Spleen (tissue), 7 donors: ENCODE data around the gene GRK5.

Experiments
- CTCF ChIP-seq, 11 experiments: fragments of 200-600 bp in 7 of 11; fragments of 450-650 bp in 4 of 11; sonication (generic) in 4 of 11; IDR thresholded peaks in 8 of 11; conservative IDR thresholded peaks in 3 of 11; 1 replicate in 7 of 11; 2 replicates in 4 of 11; pipeline versions ENCODE4 v1.4.0 to v1.8.0; 2016 to 2021; ENCODE audit warnings: antibody characterized with exemption in 11 of 11, inconsistent platforms in 4 of 11, mild to moderate bottlenecking in 1 of 11
- POLR2A ChIP-seq, 3 donors: fragments of 450-650 bp; IDR thresholded peaks; one replicate each; pipeline ENCODE4 v1.5.1; 2017; ENCODE audit warnings: antibody characterized with exemption in 3 of 3, mild to moderate bottlenecking in 1 of 3
- POLR2AphosphoS5 ChIP-seq, 3 donors: sonication (generic); formaldehyde crosslinking; IDR thresholded peaks; one replicate each; pipeline ENCODE4 v1.5.1; 2017; ENCODE audit warnings: antibody characterized with exemption in 3 of 3
- donor health status: DM: no; HTN: no; CAD: no; lungs with moderate emphysema.
- donor health status: DM: no; HTN: no; CAD: no.
- donor health status: DM: no; HTN: no; CAD: no.

DNA sequence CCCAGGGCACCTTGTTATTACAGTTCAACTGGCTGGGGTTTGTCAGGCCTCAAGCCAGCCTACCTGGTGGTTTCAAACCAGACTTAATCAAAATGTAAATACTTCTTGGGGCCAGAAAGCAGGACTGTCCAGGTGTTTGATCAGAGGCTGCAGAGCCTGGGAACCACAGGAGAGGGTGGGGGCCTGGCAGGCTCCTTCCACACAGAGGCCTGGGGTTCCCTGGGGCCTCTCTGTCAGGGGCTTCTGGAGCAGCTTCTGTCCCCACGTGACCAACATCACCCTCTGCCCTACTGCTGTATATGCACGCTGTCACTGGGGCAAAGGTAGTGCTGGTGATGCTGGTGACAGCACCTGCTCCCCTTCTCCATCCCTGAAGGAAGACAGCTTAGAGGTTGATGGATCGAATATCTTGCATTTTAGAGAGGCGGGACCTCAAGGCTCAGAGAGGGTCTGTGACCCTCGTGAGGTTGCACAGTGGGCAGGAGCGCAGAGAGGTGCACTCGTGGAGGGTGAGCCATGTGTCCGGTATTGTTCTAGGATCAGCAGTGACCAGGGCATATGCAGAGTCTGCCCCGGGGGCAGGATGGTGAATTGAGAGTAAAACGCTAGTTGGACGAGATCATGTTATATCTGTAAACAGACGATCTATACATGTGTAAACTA, 95.4 kb downstream of the GRK5 start:
- TF ChIP-seq CTCF (IDR thresholded peaks at IDR 0.05 in 8 of 11, conservative IDR thresholded peaks at IDR 0.05 in 3 of 11) (no peak), POLR2A (IDR thresholded peaks at IDR 0.05) (no peak), POLR2AphosphoS5 (IDR thresholded peaks at IDR 0.05) (no peak)
